ENCODE results near the gene LPIN1.
"Not testable (repeated sequence)": the region's sequence is repeated elsewhere in the genome, so short reads cannot be mapped to it uniquely, and the experiment has no call there.

The LPIN1 gene

DNA sequence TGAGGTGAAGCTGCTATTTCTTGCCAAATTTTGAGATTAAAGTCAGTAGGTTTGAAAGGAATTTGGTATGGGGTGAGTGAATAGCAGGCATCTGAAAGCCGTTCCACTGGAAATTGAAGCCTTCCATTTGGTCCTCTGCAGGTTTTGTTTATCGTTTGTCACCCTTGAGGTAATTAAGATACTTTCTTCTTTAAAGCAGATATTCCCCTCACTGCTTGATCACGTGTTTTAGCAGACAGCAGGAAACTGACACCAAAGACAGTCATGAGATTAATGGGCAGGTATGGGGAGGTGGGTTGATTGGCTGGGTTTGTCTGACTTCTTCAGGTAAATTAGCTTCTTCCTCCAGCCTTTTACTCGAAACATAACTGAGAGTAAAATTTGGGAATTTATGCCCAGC, 10.7 kb downstream of the LPIN1 start:
- no peak for DNase-seq (ENCODE audit: extremely low spot score)
- TF ChIP-seq, protein P1, sequence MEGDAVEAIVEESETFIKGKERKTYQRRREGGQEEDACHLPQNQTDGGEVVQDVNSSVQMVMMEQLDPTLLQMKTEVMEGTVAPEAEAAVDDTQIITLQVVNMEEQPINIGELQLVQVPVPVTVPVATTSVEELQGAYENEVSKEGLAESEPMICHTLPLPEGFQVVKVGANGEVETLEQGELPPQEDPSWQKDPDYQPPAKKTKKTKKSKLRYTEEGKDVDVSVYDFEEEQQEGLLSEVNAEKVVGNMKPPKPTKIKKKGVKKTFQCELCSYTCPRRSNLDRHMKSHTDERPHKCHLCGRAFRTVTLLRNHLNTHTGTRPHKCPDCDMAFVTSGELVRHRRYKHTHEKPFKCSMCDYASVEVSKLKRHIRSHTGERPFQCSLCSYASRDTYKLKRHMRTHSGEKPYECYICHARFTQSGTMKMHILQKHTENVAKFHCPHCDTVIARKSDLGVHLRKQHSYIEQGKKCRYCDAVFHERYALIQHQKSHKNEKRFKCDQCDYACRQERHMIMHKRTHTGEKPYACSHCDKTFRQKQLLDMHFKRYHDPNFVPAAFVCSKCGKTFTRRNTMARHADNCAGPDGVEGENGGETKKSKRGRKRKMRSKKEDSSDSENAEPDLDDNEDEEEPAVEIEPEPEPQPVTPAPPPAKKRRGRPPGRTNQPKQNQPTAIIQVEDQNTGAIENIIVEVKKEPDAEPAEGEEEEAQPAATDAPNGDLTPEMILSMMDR (IDR thresholded peaks at IDR 0.05; ENCODE audit: control extremely low read depth, extremely low read depth, low read depth, missing control alignments) = no peak
- POLR2A ChIA-PET = interaction anchor here (0.9 kb wide), 1 partner anchor 12 kb away, joined by 3 read pairs; no protein-coding TSS in a partner anchor
- CTCF ChIA-PET = interaction anchor here (0.8 to 7.1 kb wide), 7 partner anchors 14 to 67 kb away, joined by 3 to 45 read pairs (median 8); partner anchors contain the start of gene LPIN1

DNA sequence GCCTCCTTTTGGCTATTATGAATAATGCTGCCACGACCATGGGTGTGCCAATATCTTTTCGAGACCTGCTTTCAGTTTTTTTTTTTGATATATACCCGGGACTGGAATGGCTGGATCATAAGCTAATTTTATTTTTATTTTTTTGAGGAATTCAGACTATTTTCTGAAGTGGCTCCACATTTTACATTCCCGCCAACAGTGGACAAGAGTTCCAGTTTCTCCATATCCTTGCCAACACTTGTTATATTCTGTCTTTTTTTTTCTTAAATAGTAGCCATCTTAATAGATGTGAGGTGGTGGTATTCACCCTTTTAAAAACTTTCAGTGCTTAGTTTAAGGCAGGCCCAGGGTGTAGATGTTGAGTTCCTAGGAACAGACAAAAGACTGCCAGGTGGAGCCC, 11.8 kb downstream of the LPIN1 start:
- TF ChIP-seq, protein P1 (IDR thresholded peaks at IDR 0.05; ENCODE audit: control extremely low read depth, extremely low read depth, low read depth, missing control alignments) = no peak
- ChIA-PET CTCF (interaction anchor here (1.8 to 7.1 kb wide), 5 partner anchors 15 to 65 kb away, joined by 7 to 45 read pairs (median 9); partner anchors contain the start of gene LPIN1), POLR2A (interaction anchor here (0.9 kb wide), 1 partner anchor 13 kb away, joined by 3 read pairs; no protein-coding TSS in a partner anchor)
- no peak for DNase-seq (ENCODE audit: extremely low spot score)

DNA sequence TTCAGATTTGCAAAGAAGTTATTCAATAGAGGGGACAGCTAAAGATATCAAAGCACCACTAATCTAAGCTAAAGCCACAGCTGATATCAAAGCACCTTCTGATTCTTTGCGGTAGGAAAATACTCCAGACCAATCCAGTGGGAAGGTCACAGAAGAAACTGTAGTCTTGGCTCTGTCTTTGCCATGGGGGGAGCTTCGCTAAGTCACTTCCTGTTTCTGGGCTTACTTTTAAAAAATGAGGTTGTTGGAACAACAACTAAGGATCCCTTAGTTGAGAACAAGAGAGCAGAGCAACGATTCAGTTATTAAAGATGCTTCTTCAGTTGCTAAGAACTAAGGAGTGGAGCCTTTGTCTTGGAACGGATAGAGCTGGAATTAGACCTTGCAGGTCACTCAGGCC, 12.2 kb downstream of the LPIN1 start:
- ChIA-PET POLR2A (no interaction called here), CTCF (interaction anchor here (1.8 to 7.1 kb wide), 5 partner anchors 15 to 66 kb away, joined by 7 to 45 read pairs (median 9); partner anchors contain the start of gene LPIN1)
- TF ChIP-seq, protein P1 (IDR thresholded peaks at IDR 0.05; ENCODE audit: control extremely low read depth, extremely low read depth, low read depth, missing control alignments) = no peak
- no peak for DNase-seq (ENCODE audit: extremely low spot score)

DNA sequence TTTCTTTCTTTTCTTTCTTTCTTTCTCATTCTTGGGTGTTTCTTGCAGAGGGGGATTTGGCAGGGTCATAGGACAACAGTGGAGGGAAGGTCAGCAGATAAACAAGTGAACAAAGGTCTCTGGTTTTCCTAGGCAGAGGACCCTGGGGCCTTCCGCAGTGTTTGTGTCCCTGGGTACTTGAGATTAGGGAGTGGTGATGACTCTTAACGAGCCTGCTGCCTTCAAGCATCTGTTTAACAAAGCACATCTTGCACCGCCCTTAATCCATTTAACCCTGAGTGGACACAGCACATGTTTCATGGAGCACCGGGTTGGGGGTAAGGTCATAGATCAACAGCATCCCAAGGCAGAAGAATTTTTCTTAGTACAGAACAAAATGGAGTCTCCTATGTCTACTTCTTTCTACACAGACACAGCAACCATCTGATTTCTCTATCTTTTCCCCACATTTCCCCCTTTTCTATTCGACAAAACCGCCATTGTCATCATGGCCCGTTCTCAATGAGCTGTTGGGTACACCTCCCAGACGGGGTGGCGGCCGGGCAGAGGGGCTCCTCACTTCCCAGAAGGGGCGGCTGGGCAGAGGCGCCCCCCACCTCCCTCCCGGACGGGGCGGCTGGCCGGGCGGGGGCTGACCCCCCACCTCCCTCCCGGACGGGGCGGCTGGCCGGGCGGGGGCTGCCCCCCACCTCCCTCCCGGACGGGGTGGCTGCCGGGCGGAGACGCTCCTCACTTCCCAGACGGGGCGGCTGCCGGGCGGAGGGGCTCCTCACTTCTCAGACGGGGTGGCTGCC, 12.9 kb downstream of the LPIN1 start:
- DNase-seq (ENCODE audit: extremely low spot score); POLR2A ChIA-PET: not testable (repeated sequence)
- CTCF ChIA-PET = interaction anchor here (2.7 to 7.1 kb wide), 2 partner anchors 16 to 67 kb away, joined by 9 to 45 read pairs; partner anchors contain the start of gene LPIN1

DNA sequence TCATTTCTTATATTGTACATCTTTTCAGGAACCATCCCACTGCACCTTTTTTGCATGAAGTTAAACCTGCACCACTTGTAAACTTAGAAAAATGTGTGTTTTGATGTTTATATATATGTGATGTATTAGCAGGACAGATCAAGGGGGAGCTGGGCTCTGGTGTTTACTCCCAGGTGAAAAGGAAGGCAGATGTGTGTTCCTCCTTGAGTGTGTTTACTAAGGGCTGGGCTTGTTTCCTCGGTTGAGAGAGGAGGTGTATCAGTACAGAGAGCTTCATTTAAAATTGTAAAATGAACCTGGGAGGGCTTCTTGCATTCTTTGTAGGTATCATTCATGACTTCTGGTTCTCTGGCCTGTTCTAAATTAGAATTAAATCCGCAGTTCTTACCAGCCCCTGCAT, 14.8 kb downstream of the LPIN1 start:
- POLR2A ChIA-PET = no interaction called here
- no peak for DNase-seq (ENCODE audit: extremely low spot score)
- CTCF ChIA-PET = interaction anchor here (0.8 to 2.1 kb wide), 3 partner anchors 10 to 19 kb away, joined by 3 to 9 read pairs (median 3); no protein-coding TSS in a partner anchor
- TF ChIP-seq, protein P1 (IDR thresholded peaks at IDR 0.05; ENCODE audit: control extremely low read depth, extremely low read depth, low read depth, missing control alignments) = no peak

GRCh38 chr2:11762031-11762430, 15.6 kb downstream of the LPIN1 start:
- ChIA-PET POLR2A (no interaction called here), CTCF (interaction anchor here (0.9 to 2.1 kb wide), 4 partner anchors 12 to 23 kb away, joined by 3 to 9 read pairs (median 3); no protein-coding TSS in a partner anchor)

More at GRCh38 chr2:11762031-11762430, 15.6 kb downstream of the LPIN1 start:
- no peak for DNase-seq (ENCODE audit: extremely low spot score)
- TF ChIP-seq, protein P1 (IDR thresholded peaks at IDR 0.05; ENCODE audit: control extremely low read depth, extremely low read depth, low read depth, missing control alignments) = no peak
